Muscle of leg (tissue), 11 donors: ENCODE measurements around the gene SPPL2B. TPM values are rescaled to one million over a fixed set of nuclear protein-coding genes. Genes with fewer than 3 reads are reported as not detected.

Experiments used
- DNase-seq: peaks from one replicate; pipeline ENCODE4 v3.0.0; 2013
- H3K27ac ChIP-seq: one replicate; pipeline ENCODE4 v1.5.1; 2013; ENCODE audit warnings: mild to moderate bottlenecking, low read length, control low read depth
- H3K27me3 ChIP-seq: one replicate; pipeline ENCODE4 v1.6.1; 2013; ENCODE audit warnings: low read length; ENCODE audit not compliant: control insufficient read depth, insufficient read depth
- H3K36me3 ChIP-seq: one replicate; pipeline ENCODE4 v1.6.1; 2013; ENCODE audit warnings: low read length; ENCODE audit not compliant: control insufficient read depth, insufficient read depth
- H3K4me1 ChIP-seq: one replicate; pipeline ENCODE4 v1.6.1; 2013; ENCODE audit warnings: low read length; ENCODE audit not compliant: control insufficient read depth, insufficient read depth
- H3K4me3 ChIP-seq: one replicate; pipeline ENCODE4 v1.5.1; 2013; ENCODE audit warnings: low read length, control low read depth
- H3K9me3 ChIP-seq: replicated peaks from 2 replicates; pipeline ENCODE4 v1.6.1; 2013; ENCODE audit warnings: low read depth, low read length; ENCODE audit not compliant: control insufficient read depth
- WGBS: methylation state at CpG from one replicate; pipeline ENCODE4 v1.1.5; 2013; ENCODE audit warnings: missing lambda C conversion rate; ENCODE audit not compliant: insufficient coverage; 5-methylcytosine and 5-hydroxymethylcytosine counted together
- polyA plus RNA-seq, 8 donors: library from polyadenylated mRNA; unstranded; fragments of 120-200 nt; gene quantifications; one replicate each; pipeline versions ENCODE4 v1.2.1 to v1.2.3, GENCODE V29; 2013; ENCODE audit warnings: inconsistent platforms in 1 of 8, low replicate concordance in 1 of 8; ENCODE audit not compliant: insufficient read length in 8 of 8, insufficient read depth in 1 of 8
- total RNA-seq: library from RNA; stranded (reverse); fragments of 120-200 nt; gene quantifications from one replicate; pipeline ENCODE4 v1.2.4, GENCODE V29; 2013

Gene SPPL2B
- total and polyA plus RNA-seq, 9 donors: 20.8 to 66.1 (median 45.4) TPM

GRCh38 chr19:2355168-2356035 lies 26.9 kb downstream of the SPPL2B start:
- Histone ChIP-seq H3K4me3 (no peak overlapping the region), H3K27ac (no peak overlapping the region), H3K4me1 (no peaks in the 10 kb centered on the region), H3K36me3 (peaks cover 32% of the 10 kb centered on the region), H3K9me3 (no peaks in the 10 kb centered on the region), H3K27me3 (peaks cover 21% of the 10 kb centered on the region)
- WGBS: 85% methylated on average over 18 of the region's 24 CpGs
- DNase-seq: no peak

GRCh38 chr19:2356036-2356646 lies 27.7 kb downstream of the SPPL2B start:
- H3K9me3 ChIP-seq: no peaks in the 10 kb centered on the region
- H3K36me3 ChIP-seq: peaks cover 25% of the 10 kb centered on the region
- 74% methylated on average over 16 of the region's 21 CpGs for WGBS
- H3K27me3 ChIP-seq: peaks cover 27% of the 10 kb centered on the region
- no peaks in the 10 kb centered on the region for H3K4me1 ChIP-seq
- no peak overlapping the region for H3K27ac ChIP-seq
- no peak overlapping the region for H3K4me3 ChIP-seq
- DNase-seq: no peak

- peaks cover 16% of the 10 kb centered on the region for H3K36me3 ChIP-seq
- no peaks in the 10 kb centered on the region for H3K9me3 ChIP-seq
- H3K27me3 ChIP-seq: peaks cover 33% of the 10 kb centered on the region
- WGBS: 100% methylated on average over 3 of the region's 3 CpGs
- no peak for DNase-seq
- H3K4me3 ChIP-seq: no peak overlapping the region
- no peaks in the 10 kb centered on the region for H3K4me1 ChIP-seq
- H3K27ac ChIP-seq: no peak overlapping the region
Observed at GRCh38 chr19:2357279-2358206, 29.1 kb downstream of the SPPL2B start.

- Histone ChIP-seq H3K27me3 (peaks cover 37% of the 10 kb centered on the region), H3K4me1 (no peaks in the 10 kb centered on the region), H3K36me3 (peaks cover 10% of the 10 kb centered on the region), H3K27ac (no peak overlapping the region), H3K9me3 (no peaks in the 10 kb centered on the region), H3K4me3 (no peak overlapping the region)
- no peak for DNase-seq
- WGBS: 73% methylated on average over 20 of the region's 28 CpGs
Observed at GRCh38 chr19:2358548-2359173, 30.2 kb downstream of the SPPL2B start.

- 27% methylated on average over 23 of the region's 44 CpGs for WGBS
- no peak within 1 kb of the TSS for H3K4me3 ChIP-seq
Observed at GRCh38 chr19:2359992-2360685, 31.7 kb downstream of the SPPL2B start, which contains the start of gene TMPRSS9. TMPRSS9 (plus strand) TSS chr19:2360265; CDS start chr19:2389786, 29,521 bp downstream.

GRCh38 chr19:2360833-2361232 lies 32.3 kb downstream of the SPPL2B start:
- Histone ChIP-seq H3K36me3 (no peaks in the 10 kb centered on the region), H3K4me1 (no peaks in the 10 kb centered on the region), H3K27me3 (peaks cover 37% of the 10 kb centered on the region), H3K4me3 (no peak overlapping the region), H3K9me3 (no peaks in the 10 kb centered on the region), H3K27ac (no peak overlapping the region)
- WGBS: 40% methylated on average over 2 of the region's 11 CpGs
- DNase-seq: no peak

More at GRCh38 chr19:2359992-2360685, 31.7 kb downstream of the SPPL2B start, which contains the start of gene TMPRSS9:
- Histone ChIP-seq H3K27me3 (peaks cover 37% of the 10 kb centered on the region), H3K4me1 (no peaks in the 10 kb centered on the region), H3K27ac (no peak within 1 kb of the TSS), H3K36me3 (no peaks in the 10 kb centered on the region), H3K9me3 (no peaks in the 10 kb centered on the region)
- DNase-seq: no peak

- Histone ChIP-seq H3K36me3 (no peaks in the 10 kb centered on the region), H3K27me3 (peaks cover 37% of the 10 kb centered on the region), H3K4me3 (no peak overlapping the region), H3K4me1 (no peaks in the 10 kb centered on the region), H3K9me3 (no peaks in the 10 kb centered on the region), H3K27ac (no peak overlapping the region)
- no peak for DNase-seq
- WGBS: 27% methylated on average over 21 of the region's 24 CpGs
Observed at GRCh38 chr19:2361246-2362045, 33.0 kb downstream of the SPPL2B start.

GRCh38 chr19:2362046-2362969 lies 33.8 kb downstream of the SPPL2B start:
- Histone ChIP-seq H3K9me3 (no peaks in the 10 kb centered on the region), H3K27ac (no peak overlapping the region), H3K4me3 (no peak overlapping the region), H3K36me3 (no peaks in the 10 kb centered on the region), H3K4me1 (no peaks in the 10 kb centered on the region), H3K27me3 (peaks cover 37% of the 10 kb centered on the region)
- 96% methylated on average over 11 of the region's 11 CpGs for WGBS
- no peak for DNase-seq
